SK-N-SH treated with all-trans-retinoic acid at 6 μM for 48 hours (cell line): Measurements from ENCODE around the gene SDC1.

Experiments
- ATAC-seq: fragments of 200-7000 bp; cut with Tn5 transposase; 3 replicates; pipeline ENCODE4 v1.9.1; 2020; ENCODE audit warnings: mild to moderate bottlenecking, moderate library complexity
- ARNTL ChIP-seq: fragments of 450-650 bp; formaldehyde crosslinking; IDR thresholded peaks from 2 replicates; pipeline ENCODE4 v1.5.0; 2020; ENCODE audit warnings: low read depth, mild to moderate bottlenecking, moderate library complexity, borderline replicate concordance
- BACH2 ChIP-seq: fragments of 250-450 bp; sonication (Bioruptor Pico); IDR thresholded peaks from 2 replicates; pipeline ENCODE4 v1.9.0; 2021; ENCODE audit warnings: mild to moderate bottlenecking, borderline replicate concordance
- CREB5 ChIP-seq: fragments of 250-450 bp; sonication (Bioruptor Pico); IDR thresholded peaks from 2 replicates; pipeline ENCODE4 v1.5.1; 2020; ENCODE audit warnings: low read depth, mild to moderate bottlenecking, moderate library complexity
- GLIS3 ChIP-seq: fragments of 250-450 bp; sonication (Bioruptor Pico); IDR thresholded peaks from 2 replicates; pipeline ENCODE4 v1.5.0; 2020; ENCODE audit warnings: mild to moderate bottlenecking, moderate library complexity
- POU6F1 ChIP-seq: fragments of 250-450 bp; sonication (Bioruptor Pico); IDR thresholded peaks from 2 replicates; pipeline ENCODE4 v1.8.0; 2021; ENCODE audit warnings: low read depth, mild to moderate bottlenecking, moderate library complexity, borderline replicate concordance
- RARB ChIP-seq: fragments of 250-450 bp; sonication (Bioruptor Pico); IDR thresholded peaks from 2 replicates; pipeline ENCODE4 v1.8.0; 2021; ENCODE audit warnings: mild to moderate bottlenecking, moderate library complexity
- TCF4 ChIP-seq: fragments of 250-450 bp; sonication (Bioruptor Pico); IDR thresholded peaks from 2 replicates; pipeline ENCODE4 v1.8.0; 2021; ENCODE audit warnings: mild to moderate bottlenecking, moderate library complexity, borderline replicate concordance
- ZC3H10 ChIP-seq: fragments of 250-450 bp; sonication (Bioruptor Pico); IDR thresholded peaks from 2 replicates; pipeline ENCODE4 v1.5.1; 2021; ENCODE audit warnings: mild to moderate bottlenecking, moderate library complexity
- ZFP3 ChIP-seq: fragments of 250-450 bp; sonication (Bioruptor Pico); IDR thresholded peaks from 2 replicates; pipeline ENCODE4 v1.5.0; 2020; ENCODE audit warnings: mild to moderate bottlenecking, moderate library complexity
- ZFP30 ChIP-seq: fragments of 450-650 bp; formaldehyde crosslinking; IDR thresholded peaks from 2 replicates; pipeline ENCODE4 v1.5.0; 2022; ENCODE audit warnings: mild to moderate bottlenecking, moderate library complexity
- ZNF565 ChIP-seq: fragments of 450-650 bp; formaldehyde crosslinking; conservative IDR thresholded peaks from 2 replicates; pipeline ENCODE4 v1.5.0; 2020; ENCODE audit warnings: low read depth, mild to moderate bottlenecking, moderate library complexity
- ZNF8 ChIP-seq: fragments of 450-650 bp; formaldehyde crosslinking; IDR thresholded peaks from 2 replicates; pipeline ENCODE4 v1.5.0; 2020; ENCODE audit warnings: mild to moderate bottlenecking, moderate library complexity
- TF ChIP-seq, protein P1 (sequence below): fragments of 250-450 bp; sonication (Bioruptor Pico); IDR thresholded peaks from 2 replicates; pipeline ENCODE4 v1.5.1; 2021; ENCODE audit warnings: mild to moderate bottlenecking, moderate library complexity
- TF ChIP-seq, protein P2 (sequence below): fragments of 250-450 bp; sonication (Bioruptor Pico); IDR thresholded peaks from 2 replicates; pipeline ENCODE4 v1.8.0; 2020; ENCODE audit warnings: mild to moderate bottlenecking, moderate library complexity, borderline replicate concordance

Gene SDC1

DNA sequence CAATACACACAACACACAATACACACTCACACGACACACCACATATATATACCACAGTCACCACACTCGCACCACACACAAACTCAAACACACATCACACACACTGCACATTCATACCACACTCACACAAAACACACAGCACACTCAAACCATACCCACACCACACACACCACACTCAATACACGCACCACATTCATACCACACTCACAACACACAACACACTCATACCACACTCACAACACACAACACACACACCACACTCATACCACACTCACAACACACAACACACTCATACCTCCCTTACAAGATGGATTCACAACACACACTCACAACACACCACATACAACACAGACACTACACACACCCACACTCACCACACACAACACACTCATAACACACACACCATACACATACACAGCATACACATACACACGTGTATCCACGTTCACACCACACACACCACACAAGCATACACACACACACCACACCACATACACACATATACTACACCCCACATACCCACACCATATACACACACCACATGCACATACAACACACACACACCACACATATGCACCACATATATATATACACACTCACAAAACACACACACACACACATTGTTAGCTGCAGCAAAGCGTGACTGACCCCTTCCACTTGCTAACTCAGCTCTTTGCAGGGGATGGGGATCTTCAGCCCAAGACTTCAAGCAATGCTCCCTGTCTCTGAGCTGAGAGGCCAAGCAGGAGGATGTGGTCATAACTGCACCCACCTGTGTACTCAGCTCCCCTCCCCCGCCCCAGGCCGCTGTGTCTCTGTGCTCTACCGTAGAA, 59.0 kb downstream of the SDC1 start:
- no peak; the same call in 2 of the 3 replicates for ATAC-seq
- TF ChIP-seq RARB (no peak), GLIS3 (CRISPR knock-in tag) (no peak), ARNTL (no peak), BACH2 (CRISPR knock-in tag) (no peak), CREB5 (CRISPR knock-in tag) (no peak)
- TF ChIP-seq, protein P1, sequence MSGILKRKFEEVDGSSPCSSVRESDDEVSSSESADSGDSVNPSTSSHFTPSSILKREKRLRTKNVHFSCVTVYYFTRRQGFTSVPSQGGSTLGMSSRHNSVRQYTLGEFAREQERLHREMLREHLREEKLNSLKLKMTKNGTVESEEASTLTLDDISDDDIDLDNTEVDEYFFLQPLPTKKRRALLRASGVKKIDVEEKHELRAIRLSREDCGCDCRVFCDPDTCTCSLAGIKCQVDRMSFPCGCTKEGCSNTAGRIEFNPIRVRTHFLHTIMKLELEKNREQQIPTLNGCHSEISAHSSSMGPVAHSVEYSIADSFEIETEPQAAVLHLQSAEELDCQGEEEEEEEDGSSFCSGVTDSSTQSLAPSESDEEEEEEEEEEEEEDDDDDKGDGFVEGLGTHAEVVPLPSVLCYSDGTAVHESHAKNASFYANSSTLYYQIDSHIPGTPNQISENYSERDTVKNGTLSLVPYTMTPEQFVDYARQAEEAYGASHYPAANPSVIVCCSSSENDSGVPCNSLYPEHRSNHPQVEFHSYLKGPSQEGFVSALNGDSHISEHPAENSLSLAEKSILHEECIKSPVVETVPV, result no peak

- TF ChIP-seq ZFP30 (CRISPR knock-in tag), result no peak
- no peak for TF ChIP-seq ZC3H10 (CRISPR knock-in tag)
- TF ChIP-seq ZNF8, result no peak
- no peak for TF ChIP-seq ZFP3
- TF ChIP-seq TCF4 (CRISPR knock-in tag), result no peak
- TF ChIP-seq POU6F1 (CRISPR knock-in tag), result no peak
- TF ChIP-seq RARB, result no peak
- TF ChIP-seq, protein P2, sequence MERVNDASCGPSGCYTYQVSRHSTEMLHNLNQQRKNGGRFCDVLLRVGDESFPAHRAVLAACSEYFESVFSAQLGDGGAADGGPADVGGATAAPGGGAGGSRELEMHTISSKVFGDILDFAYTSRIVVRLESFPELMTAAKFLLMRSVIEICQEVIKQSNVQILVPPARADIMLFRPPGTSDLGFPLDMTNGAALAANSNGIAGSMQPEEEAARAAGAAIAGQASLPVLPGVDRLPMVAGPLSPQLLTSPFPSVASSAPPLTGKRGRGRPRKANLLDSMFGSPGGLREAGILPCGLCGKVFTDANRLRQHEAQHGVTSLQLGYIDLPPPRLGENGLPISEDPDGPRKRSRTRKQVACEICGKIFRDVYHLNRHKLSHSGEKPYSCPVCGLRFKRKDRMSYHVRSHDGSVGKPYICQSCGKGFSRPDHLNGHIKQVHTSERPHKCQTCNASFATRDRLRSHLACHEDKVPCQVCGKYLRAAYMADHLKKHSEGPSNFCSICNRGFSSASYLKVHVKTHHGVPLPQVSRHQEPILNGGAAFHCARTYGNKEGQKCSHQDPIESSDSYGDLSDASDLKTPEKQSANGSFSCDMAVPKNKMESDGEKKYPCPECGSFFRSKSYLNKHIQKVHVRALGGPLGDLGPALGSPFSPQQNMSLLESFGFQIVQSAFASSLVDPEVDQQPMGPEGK, result no peak
- TF ChIP-seq BACH2 (CRISPR knock-in tag), result no peak
- TF ChIP-seq, protein P1, result no peak
- TF ChIP-seq, all 23 proteins: peak for 0
- no peak for ATAC-seq
These were observed 60.0 kb downstream of the SDC1 start for GRCh38 chr2:20164734-20165478.

- TF ChIP-seq POU6F1 (CRISPR knock-in tag), result no peak
- TF ChIP-seq ZNF565 (CRISPR knock-in tag), result no peak
- TF ChIP-seq RARB, result no peak
- TF ChIP-seq, all 23 proteins: peak for 0
- ATAC-seq, result peak; percentile 7; the same call in 1 of the 3 replicates
These were observed 60.7 kb downstream of the SDC1 start for GRCh38 chr2:20164061-20164733.
